ENCODE results near the gene VSTM5. TPM values are rescaled to one million over a fixed set of nuclear protein-coding genes. Genes with fewer than 3 reads are reported as not detected.

The VSTM5 gene
- total and polyA plus RNA-seq, 2 of the 8 experiments (the other 6 are each of a cell fraction or from before 2014, with no cell fraction given), result 0.22 to 0.70 TPM

DNA sequence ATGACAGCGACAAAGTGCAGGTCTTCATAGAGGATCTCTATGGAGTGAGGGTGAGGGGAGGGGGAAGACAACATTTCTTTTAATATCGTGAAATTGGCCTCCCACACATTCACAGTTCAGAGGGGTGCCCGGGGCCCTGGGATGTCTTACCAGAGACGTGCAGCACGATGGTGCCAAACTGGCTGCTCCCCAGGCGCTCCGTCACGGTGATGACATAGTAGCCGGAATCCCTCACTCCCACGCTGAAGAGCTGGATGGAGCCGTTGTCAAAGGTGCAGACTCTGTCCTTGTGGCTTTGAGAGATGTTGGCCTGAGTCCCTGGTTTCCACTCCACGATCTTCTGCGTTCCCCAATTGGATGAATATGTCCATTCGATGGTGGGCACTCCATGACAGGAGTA lies 29.6 kb downstream of the VSTM5 start:
- no peak overlapping the region for H3K14ac ChIP-seq (ENCODE audit: insufficient read length)
- H4K5ac ChIP-seq (ENCODE audit: insufficient read length, low read depth, low read length), result no peak overlapping the region
- H3K4me2 ChIP-seq (ENCODE audit: insufficient read depth in 1 of 2, low read depth in 2 of 2, low read length in 2 of 2), result no peak overlapping the region
- no peak overlapping the region for H2BK20ac ChIP-seq (ENCODE audit: low read length)
- no peak overlapping the region for H2AK5ac ChIP-seq (ENCODE audit: low read depth, low read length)
- H3K4me1 ChIP-seq (replicated peaks in 1 of 4; ENCODE audit: control insufficient read depth in 3 of 4, insufficient read depth in 4 of 4, low read length in 3 of 4), result peaks cover 3 to 15% (median 6%) of the 10 kb centered on the region in 4 experiments
- no peak overlapping the region for H2AFZ ChIP-seq (ENCODE audit: low read length)
- no peaks in the 10 kb centered on the region for H3K9me3 ChIP-seq (ENCODE audit: insufficient read depth in 2 of 2, low read depth in 1 of 2, low read length in 1 of 2)
- no peaks in the 10 kb centered on the region for H3K27me3 ChIP-seq (replicated peaks in 1 of 4; ENCODE audit: control insufficient read depth in 3 of 4, extremely low read depth in 1 of 4, insufficient read depth in 3 of 4, low read length in 3 of 4)
- H3K23me2 ChIP-seq (ENCODE audit: low read depth, low read length), result no peaks in the 10 kb centered on the region
- H3K4me3 ChIP-seq (ENCODE audit: extremely low read depth in 1 of 4, insufficient read depth in 2 of 4, low read depth in 3 of 4, low read length in 4 of 4), result no peak overlapping the region
- CTCF ChIA-PET (ENCODE audit: partially characterized antibody), result no interaction called here
- no peak overlapping the region for H3K4ac ChIP-seq (replicated peaks; ENCODE audit: insufficient read length, low read depth, low read length)
- H4K20me1 ChIP-seq (replicated peaks in 1 of 2; ENCODE audit: control insufficient read depth in 1 of 2, insufficient read depth in 2 of 2, low read length in 2 of 2), result no peaks in the 10 kb centered on the region
- no peaks in the 10 kb centered on the region for H3K79me1 ChIP-seq (ENCODE audit: low read depth, low read length)
- H3K27ac ChIP-seq (ENCODE audit: low read depth, low read length), result no peak overlapping the region
- H3K36me3 ChIP-seq (ENCODE audit: control insufficient read depth in 2 of 4, insufficient read depth in 4 of 4, low read length in 3 of 4), result peaks cover 0 to 2% (median under 1%) of the 10 kb centered on the region in 4 experiments; a peak in 2 of 8 replicates
- POLR2A ChIA-PET (ENCODE audit: partially characterized antibody), result interaction anchor here (1.6 to 2.4 kb wide), 2 partner anchors 37 to 80 kb away, joined by 6 to 10 read pairs; partner anchors contain the start of genes C11orf54, MED17 and TAF1D
- H2BK15ac ChIP-seq (ENCODE audit: low read length), result no peak overlapping the region
- no peak overlapping the region for H2BK12ac ChIP-seq (ENCODE audit: low read depth, low read length)
- DNase-seq (ENCODE audit: low read depth in 1 of 2, low spot score in 2 of 2), result no peak
- no peak overlapping the region for H3K9ac ChIP-seq (replicated peaks in 1 of 4; ENCODE audit: extremely low read depth in 1 of 4, low read depth in 3 of 4, low read length in 3 of 4)
- no peak overlapping the region for H3K18ac ChIP-seq (ENCODE audit: extremely low read depth, low read length)
- FAIRE-seq, result no peak
- H3K23ac ChIP-seq (ENCODE audit: insufficient read length), result no peak overlapping the region
- H2BK120ac ChIP-seq (replicated peaks; ENCODE audit: low read depth, low read length), result no peak overlapping the region
- no peak overlapping the region for H4K91ac ChIP-seq (replicated peaks; ENCODE audit: insufficient read length, low read length)
- no peak overlapping the region for H3K56ac ChIP-seq (replicated peaks; ENCODE audit: insufficient read length, low read depth, low read length)
- H4K8ac ChIP-seq (ENCODE audit: extremely low read depth, insufficient read depth, low read length), result no peak overlapping the region
- no peaks in the 10 kb centered on the region for H3K79me2 ChIP-seq (ENCODE audit: control insufficient read depth in 1 of 2, insufficient read depth in 2 of 2, low read length in 2 of 2)
- WGBS, 2 experiments (ENCODE audit: extremely low coverage in 1 of 2, insufficient coverage in 1 of 2, insufficient read length in 1 of 2, insufficient replicate concordance in 2 of 2, low coverage in 1 of 2, low lambda C conversion rate in 2 of 2, missing lambda C conversion rate in 1 of 2), result 89% methylated on average over 14 of the region's 14 CpGs; no CpG with 5 or more reads in 1 of the 2 experiments
- H2BK5ac ChIP-seq (ENCODE audit: low read depth, low read length), result no peak overlapping the region
- TF ChIP-seq KDM5A (IDR thresholded peaks at IDR 0.05; ENCODE audit: low read length), result no peak
- no peak for TF ChIP-seq SIRT6 (IDR thresholded peaks at IDR 0.05; ENCODE audit: low read length)
- TF ChIP-seq, protein P1, sequence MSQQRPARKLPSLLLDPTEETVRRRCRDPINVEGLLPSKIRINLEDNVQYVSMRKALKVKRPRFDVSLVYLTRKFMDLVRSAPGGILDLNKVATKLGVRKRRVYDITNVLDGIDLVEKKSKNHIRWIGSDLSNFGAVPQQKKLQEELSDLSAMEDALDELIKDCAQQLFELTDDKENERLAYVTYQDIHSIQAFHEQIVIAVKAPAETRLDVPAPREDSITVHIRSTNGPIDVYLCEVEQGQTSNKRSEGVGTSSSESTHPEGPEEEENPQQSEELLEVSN (IDR thresholded peaks at IDR 0.05), result no peak
- no peak for TF ChIP-seq BACH1 (IDR thresholded peaks at IDR 0.05; ENCODE audit: low read length)
- TF ChIP-seq, protein P2, sequence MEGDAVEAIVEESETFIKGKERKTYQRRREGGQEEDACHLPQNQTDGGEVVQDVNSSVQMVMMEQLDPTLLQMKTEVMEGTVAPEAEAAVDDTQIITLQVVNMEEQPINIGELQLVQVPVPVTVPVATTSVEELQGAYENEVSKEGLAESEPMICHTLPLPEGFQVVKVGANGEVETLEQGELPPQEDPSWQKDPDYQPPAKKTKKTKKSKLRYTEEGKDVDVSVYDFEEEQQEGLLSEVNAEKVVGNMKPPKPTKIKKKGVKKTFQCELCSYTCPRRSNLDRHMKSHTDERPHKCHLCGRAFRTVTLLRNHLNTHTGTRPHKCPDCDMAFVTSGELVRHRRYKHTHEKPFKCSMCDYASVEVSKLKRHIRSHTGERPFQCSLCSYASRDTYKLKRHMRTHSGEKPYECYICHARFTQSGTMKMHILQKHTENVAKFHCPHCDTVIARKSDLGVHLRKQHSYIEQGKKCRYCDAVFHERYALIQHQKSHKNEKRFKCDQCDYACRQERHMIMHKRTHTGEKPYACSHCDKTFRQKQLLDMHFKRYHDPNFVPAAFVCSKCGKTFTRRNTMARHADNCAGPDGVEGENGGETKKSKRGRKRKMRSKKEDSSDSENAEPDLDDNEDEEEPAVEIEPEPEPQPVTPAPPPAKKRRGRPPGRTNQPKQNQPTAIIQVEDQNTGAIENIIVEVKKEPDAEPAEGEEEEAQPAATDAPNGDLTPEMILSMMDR (IDR thresholded peaks at IDR 0.05; ENCODE audit: control extremely low read depth in 1 of 3, insufficient read depth in 1 of 3, low read depth in 1 of 3, low read length in 3 of 3), result no peak
- no peak for TF ChIP-seq CREB1 (IDR thresholded peaks at IDR 0.05)
- TF ChIP-seq POU5F1 (IDR thresholded peaks at IDR 0.05; ENCODE audit: low read depth, low read length), result no peak
- no peak for TF ChIP-seq ZNF274 (IDR thresholded peaks at IDR 0.05; ENCODE audit: borderline replicate concordance, extremely low read depth, low read length)
- no peak for TF ChIP-seq SP4 (IDR thresholded peaks at IDR 0.05; ENCODE audit: low read length)
- no peak for TF ChIP-seq YY1 (IDR thresholded peaks at IDR 0.05; ENCODE audit: low read depth, low read length)
- no peak for TF ChIP-seq BCL11A (IDR thresholded peaks at IDR 0.05; ENCODE audit: low read depth in 2 of 2, low read length in 2 of 2)
- TF ChIP-seq EGR1 (IDR thresholded peaks at IDR 0.05; ENCODE audit: borderline replicate concordance, low read depth, low read length), result no peak
